ENCODE data around the gene GDF7. TPM values are rescaled to one million over a fixed set of nuclear protein-coding genes. Genes with fewer than 3 reads are reported as not detected.

Gene GDF7
- under 0.01 TPM in 2 replicates for total RNA-seq

DNA sequence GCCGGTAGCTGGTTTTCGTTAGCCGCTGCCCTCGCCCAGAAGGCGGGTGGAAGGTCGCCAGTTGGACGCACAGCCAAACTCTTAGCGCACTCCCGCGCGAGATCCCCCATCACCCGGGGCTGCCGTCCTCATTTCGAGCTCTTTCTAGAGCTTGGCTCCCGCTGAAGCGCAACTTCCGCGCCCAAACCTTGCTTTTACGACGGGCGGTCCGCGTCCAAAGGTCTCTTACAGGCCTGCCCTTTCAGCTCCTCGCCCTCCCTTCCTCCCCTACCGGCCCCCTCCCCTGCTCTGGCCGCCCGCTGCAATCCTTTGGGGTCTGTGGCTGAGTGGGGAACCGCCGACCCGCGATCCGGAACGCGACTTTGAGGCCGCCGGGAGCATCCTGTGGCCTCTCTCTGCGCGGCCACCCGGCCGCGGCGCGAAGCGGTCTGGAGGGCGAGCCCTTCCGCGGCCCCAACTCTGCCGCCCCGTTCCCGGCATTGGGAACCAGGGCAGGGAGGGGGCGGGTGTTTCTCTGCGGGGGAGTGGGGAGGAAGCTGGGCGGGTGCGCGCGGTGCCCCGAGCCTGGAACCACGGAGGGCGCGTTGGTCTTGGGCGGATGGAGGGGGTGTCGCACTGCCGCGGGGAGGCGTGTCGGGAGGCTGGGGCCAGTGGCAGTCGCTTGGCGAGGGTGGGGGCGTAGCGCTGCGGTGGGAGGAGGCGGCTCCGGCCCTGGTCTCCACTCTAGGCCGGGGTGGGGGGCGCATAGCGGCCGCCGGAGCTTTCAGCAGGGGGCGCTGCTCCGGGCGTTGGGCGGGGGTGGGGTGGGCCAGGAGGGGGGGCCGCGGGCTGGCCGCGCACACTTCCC lies at the start of gene GDF7:
TSS of gene GDF7 (plus strand) at position 841 of the 847 bp plus-strand sequence. CDS start 96 bp downstream, outside the sequence.

DNA sequence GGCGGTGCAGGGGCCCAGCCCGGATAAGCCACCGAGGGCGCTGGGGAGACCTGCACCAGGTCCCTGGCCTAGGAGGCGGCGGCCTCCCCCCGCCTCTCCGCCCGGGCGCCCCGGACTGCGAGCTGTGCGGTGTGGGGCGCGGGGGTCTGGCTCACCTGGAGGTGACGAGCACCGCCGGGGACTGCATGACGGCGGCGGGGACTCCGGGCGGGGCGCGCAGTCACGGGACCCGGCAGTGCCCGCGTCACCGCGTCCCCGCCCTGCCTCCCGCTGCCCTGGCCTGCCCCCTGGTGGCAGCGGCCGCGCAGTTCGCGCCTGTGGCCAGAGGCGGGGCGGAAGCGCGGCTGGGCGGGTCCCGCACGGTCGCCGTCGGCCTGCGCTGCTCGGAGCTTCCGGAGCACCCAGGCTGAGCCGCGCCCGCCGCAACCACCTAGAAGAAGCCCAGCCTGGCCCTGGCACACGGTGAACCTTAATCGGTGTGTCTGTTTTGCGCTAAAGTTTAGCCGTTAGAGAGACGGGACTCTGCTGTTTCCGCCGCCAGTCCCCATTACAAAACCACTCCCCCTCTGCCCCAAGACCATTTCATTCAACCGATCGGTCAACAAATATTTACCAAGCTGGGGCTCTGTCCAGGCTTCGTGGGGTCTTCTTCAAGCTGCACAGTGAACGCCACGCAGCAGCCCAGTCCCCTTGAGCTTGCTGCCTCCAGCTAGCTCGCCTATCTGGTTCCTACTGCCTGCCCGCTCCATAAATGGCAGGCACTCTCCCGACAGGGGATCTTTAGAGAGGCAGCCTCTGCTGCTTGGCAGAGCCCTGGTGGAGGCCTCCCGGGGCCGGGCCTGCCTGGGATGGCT lies 15.8 kb upstream of the GDF7 start, which contains the start of gene HS1BP3:
TSS of gene HS1BP3 (minus strand) at position 222 of the 854 bp plus-strand sequence. CDS start at position 187, 35 bp downstream.

Other genes with a start within 250 kb of the GDF7 start
- 48.9 and 66.5 TPM in 2 replicates for gene RHOB, start 220.1 kb upstream of the GDF7 start, total RNA-seq
- 36.7 and 40.1 TPM in 2 replicates for gene HS1BP3, start 16.0 kb upstream of the GDF7 start, total RNA-seq
- 20.2 and 23.3 TPM in 2 replicates for gene LDAH, start 156.0 kb downstream of the GDF7 start, total RNA-seq